Left ventricle myocardium superior (tissue), 1 donor: ENCODE measurements around the gene HDAC11. TPM values are rescaled to one million over a fixed set of nuclear protein-coding genes. Genes with fewer than 3 reads are reported as not detected.
"Not testable (repeated sequence)": the region's sequence is repeated elsewhere in the genome, so short reads cannot be mapped to it uniquely, and the experiment has no call there.

ENCODE experiments used
- ATAC-seq: fragments of 200-7000 bp; cut with Tn5 transposase; one replicate; pipeline ENCODE4 v1.9.1; 2020; ENCODE audit warnings: mild to moderate bottlenecking, moderate library complexity
- DNase-seq: peaks from one replicate; pipeline ENCODE4 v3.0.0-alpha.2; 2020
- intact Hi-C: fragments of 100-400 bp; cut with micrococcal nuclease; formaldehyde crosslinking; loops from one replicate; pipeline ENCODE4 v1.11.0; 2022
- long read RNA-seq: library from polyadenylated mRNA; unstranded; transcript quantifications from one replicate; pipeline ENCODE4 v2.0.0, GENCODE V29; 2021
- total RNA-seq: library from RNA; stranded (reverse); fragmentation: NEBNext Ultra II Directional; extraction: Animal tissue kit (Norgen Biotek cat#: 25700); gene quantifications from one replicate; pipeline ENCODE4 v1.2.1, GENCODE V29; 2021
- donor health status: DM: no; HTN: yes; CAD: no; lungs with severe emphysema.

Gene HDAC11
- total RNA-seq, result 39.8 TPM
- long read RNA-seq, transcript HDAC11-203 (7 exons, 1,018 nt), result minor isoform, 9 of 263 reads
- long read RNA-seq, transcript HDAC11-201 (10 exons, 2,960 nt), result major isoform, 120 of 263 reads
- long read RNA-seq, transcript HDAC11-213 (9 exons, 2,766 nt), result minor isoform, 26 of 263 reads
- long read RNA-seq, partial matches to known transcripts, result 39 of 263 reads
- long read RNA-seq, other reads (novel, unspliced or antisense), result 64 of 263 reads

- intact Hi-C loops, result no loop called here
- DNase-seq (peak; percentile 100), ATAC-seq (peak; percentile 97)
Measured at GRCh38 chr3:13479582-13480339, at the start of gene HDAC11. TSS of gene HDAC11 (plus strand) at chr3:13480306. CDS start at chr3:13480348, 42 bp downstream.

GRCh38 chr3:13430411-13430875 lies 49.7 kb upstream of the HDAC11 start:
- ATAC-seq, DNase-seq, intact Hi-C loops: not testable (repeated sequence)

DNA sequence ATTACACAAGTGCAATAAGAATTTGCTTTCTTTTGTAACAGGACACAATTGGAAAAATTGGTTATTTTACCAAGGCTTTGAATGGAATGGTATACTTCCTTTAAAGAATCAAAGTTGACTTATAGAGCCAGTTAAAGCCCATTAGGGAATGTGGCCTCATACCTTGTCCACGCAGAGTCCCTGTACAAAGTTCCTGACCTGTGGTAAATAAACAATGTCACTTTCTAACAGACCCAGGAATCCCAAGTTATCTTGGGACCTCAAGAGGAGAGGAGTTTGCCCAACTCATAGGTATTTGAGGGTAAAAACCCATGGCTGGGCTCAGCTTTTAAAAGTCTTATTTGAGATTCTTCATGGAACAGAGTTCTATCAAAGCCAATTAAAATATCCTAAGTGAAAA lies 48.0 kb upstream of the HDAC11 start:
- ATAC-seq (no peak), DNase-seq (no peak)
- intact Hi-C loops, result no loop called here

GRCh38 chr3:13433912-13434311 lies 46.2 kb upstream of the HDAC11 start:
- intact Hi-C loops, result no loop called here
- DNase-seq (no peak), ATAC-seq (no peak)

DNA sequence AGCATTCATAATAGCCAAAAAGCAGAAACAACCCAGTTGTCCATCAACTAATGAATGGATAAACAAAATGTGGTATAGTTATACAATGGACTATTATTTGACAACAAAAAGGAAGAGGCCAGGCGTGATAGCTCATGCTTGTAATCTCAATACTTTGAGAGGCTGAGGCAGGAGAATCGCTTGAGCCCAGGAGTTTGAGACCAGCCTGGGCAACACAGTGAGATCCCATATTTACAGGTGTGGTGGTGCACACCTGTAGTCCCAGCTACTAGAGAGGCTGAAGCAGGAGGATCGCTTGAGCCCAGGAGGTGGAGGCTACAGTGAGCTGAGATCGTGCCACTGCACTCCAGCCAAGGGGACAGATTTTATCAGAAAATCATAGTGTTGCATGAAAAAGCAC lies 43.9 kb upstream of the HDAC11 start:
- intact Hi-C loops, ATAC-seq, DNase-seq: not testable (repeated sequence)

- intact Hi-C loops, result no loop called here
- DNase-seq (no peak), ATAC-seq (no peak)
Measured at GRCh38 chr3:13440204-13440817, 39.8 kb upstream of the HDAC11 start.

DNA sequence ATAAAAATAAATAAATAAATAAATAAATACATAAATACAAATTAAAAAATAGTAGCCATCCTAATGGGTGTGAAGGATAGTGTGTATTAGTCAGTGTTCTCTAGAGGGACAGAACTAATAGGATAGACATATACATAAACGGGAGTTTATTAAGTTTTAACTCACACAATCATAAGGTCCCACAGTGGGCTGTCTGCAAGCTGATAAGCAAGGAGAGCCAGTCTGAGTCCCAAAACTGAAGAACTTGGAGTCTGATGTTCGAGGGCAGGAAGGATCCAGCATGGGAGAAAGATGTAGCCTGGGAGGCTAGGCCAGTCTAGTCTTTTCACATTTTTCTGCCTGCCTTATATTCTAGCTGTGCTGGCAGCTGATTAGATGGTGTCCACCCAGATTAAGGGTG lies 37.2 kb upstream of the HDAC11 start:
- intact Hi-C loops, ATAC-seq, DNase-seq: not testable (repeated sequence)

GRCh38 chr3:13451301-13451673 lies 28.8 kb upstream of the HDAC11 start:
- intact Hi-C loops, result loop anchor here (10.0 kb wide), 1 partner anchor 356 kb away; no protein-coding TSS in a partner anchor
- ATAC-seq (peak; percentile 11), DNase-seq (no peak)

GRCh38 chr3:13452490-13453335 lies 27.4 kb upstream of the HDAC11 start:
- no peak for DNase-seq
- intact Hi-C loops, result loop anchor here (10.0 kb wide), 1 partner anchor 358 kb away; no protein-coding TSS in a partner anchor
- peak; percentile 60 for ATAC-seq

- DNase-seq, result no peak
- ATAC-seq, result no peak
- intact Hi-C loops, result loop anchor here (10.0 kb wide), 1 partner anchor 361 kb away; no protein-coding TSS in a partner anchor
Measured at GRCh38 chr3:13455644-13456043, 24.5 kb upstream of the HDAC11 start.

GRCh38 chr3:13457593-13457992 lies 22.5 kb upstream of the HDAC11 start:
- intact Hi-C loops, result loop anchor here (10.0 kb wide), 1 partner anchor 363 kb away; no protein-coding TSS in a partner anchor
- no peak for ATAC-seq
- DNase-seq, result no peak

- intact Hi-C loops, result loop anchor here (10.0 kb wide), 1 partner anchor 365 kb away; no protein-coding TSS in a partner anchor
- DNase-seq (no peak), ATAC-seq (no peak)
Measured at GRCh38 chr3:13459605-13460340, 20.3 kb upstream of the HDAC11 start.

DNA sequence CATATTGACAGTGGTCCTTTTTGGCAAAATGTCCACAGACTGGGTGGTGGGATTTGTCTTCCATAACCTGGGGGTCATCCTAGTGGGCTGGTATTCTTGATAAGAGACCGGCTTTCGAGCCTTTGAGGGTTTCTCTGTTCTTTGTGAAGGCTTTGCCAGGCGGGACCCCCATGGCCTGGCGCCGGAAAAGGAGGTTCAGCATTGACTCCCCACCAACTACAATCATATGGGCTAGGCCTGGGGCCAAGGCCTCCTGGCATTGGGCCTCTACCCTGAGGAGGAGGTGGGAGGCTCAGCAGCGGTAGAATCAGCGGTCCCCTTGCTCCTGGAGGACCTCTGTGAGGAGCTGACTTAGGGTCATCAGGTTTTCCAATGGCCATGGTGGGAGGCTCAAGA lies 19.8 kb upstream of the HDAC11 start:
- no peak for ATAC-seq
- intact Hi-C loops, result no loop called here
- no peak for DNase-seq

- DNase-seq (peak; percentile 59), ATAC-seq (peak; percentile 19)
- intact Hi-C loops, result no loop called here
Measured at GRCh38 chr3:13461169-13462124, 18.7 kb upstream of the HDAC11 start.

GRCh38 chr3:13462125-13462629 lies 17.9 kb upstream of the HDAC11 start:
- intact Hi-C loops, result no loop called here

DNA sequence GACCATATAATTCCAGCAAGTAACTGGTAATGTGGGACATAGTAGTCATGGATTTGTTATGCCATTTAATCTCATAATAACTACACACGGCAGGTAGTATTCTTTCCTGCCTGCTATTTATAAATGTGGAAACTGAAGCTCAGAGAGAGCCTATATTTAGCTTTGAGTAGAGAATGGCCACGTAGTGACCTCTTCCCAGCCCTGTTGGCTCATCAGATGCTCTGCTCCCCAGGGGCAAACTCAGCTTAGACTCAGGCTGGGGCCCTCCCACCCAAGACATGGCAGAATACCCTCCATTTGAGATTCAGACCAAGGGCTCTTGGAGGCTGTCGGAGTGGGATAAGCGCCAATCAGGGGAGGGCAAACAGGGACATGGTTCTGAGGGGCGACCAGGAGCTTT lies 17.3 kb upstream of the HDAC11 start:
- intact Hi-C loops, result no loop called here
- DNase-seq, result no peak
- ATAC-seq, result peak; percentile 93

More at GRCh38 chr3:13462125-13462629, 17.9 kb upstream of the HDAC11 start:
- DNase-seq, result no peak
- no peak for ATAC-seq
